Endothelial cell of coronary artery (primary cell): ENCODE results near the gene TMEM53. TPM values are rescaled to one million over a fixed set of nuclear protein-coding genes. Genes with fewer than 3 reads are reported as not detected.

Experiments used
- total RNA-seq: library from RNA; depleted of rRNA; stranded (reverse); fragments of >200 nt; gene quantifications from 2 replicates; pipeline ENCODE4 v1.2.3, GENCODE V29; 2014

The TMEM53 gene
- total RNA-seq = 1.7 and 2.2 TPM in 2 replicates

GRCh38 chr1:44674113-44675000, at the start of gene TMEM53, which contains the start of gene ARMH1:
TMEM53 (minus strand) TSS chr1:44674481; CDS start chr1:44674391, 90 bp downstream.
ARMH1 (plus strand) TSS chr1:44674714; CDS start chr1:44689698, 14,984 bp downstream.

Other genes starting within 250 kb of the TMEM53 start
- gene ARMH1, start 233 bp upstream of the TMEM53 start, total RNA-seq = not detected in 2 replicates
- not detected in 2 replicates for gene RNU5D-1, start 56.7 kb upstream of the TMEM53 start, total RNA-seq
- gene KIF2C, start 65.4 kb upstream of the TMEM53 start, total RNA-seq = 9.9 and 24.7 TPM in 2 replicates
- gene RPS8, start 101.1 kb upstream of the TMEM53 start, total RNA-seq = 2,039 and 2,279 TPM in 2 replicates
- gene BEST4, start 113.7 kb upstream of the TMEM53 start, total RNA-seq = 0.09 TPM in 1 of 2 replicates, not detected in the other
- gene PLK3, start 125.9 kb upstream of the TMEM53 start, total RNA-seq = 25.5 and 27.5 TPM in 2 replicates
- gene DYNLT4, start 132.9 kb upstream of the TMEM53 start, total RNA-seq = 0.09 and 0.28 TPM in 2 replicates
- gene BTBD19, start 134.0 kb upstream of the TMEM53 start, total RNA-seq = 5.2 and 13.2 TPM in 2 replicates
- under 0.01 and 0.18 TPM in 2 replicates for gene PTCH2, start 168.8 kb upstream of the TMEM53 start, total RNA-seq